Cardiac fibroblast (primary cell): ENCODE measurements around the gene TMEM150C.

Source experiments
- DNase-seq, 2 donors: peaks; one replicate each; pipeline versions ENCODE4 v3.0.0 to v3.0.0-alpha.2; 2010; ENCODE audit warnings: low read depth in 2 of 2
- H3K4me3 ChIP-seq, 2 donors: replicated peaks in 1 of 2; 1 replicate in 1 of 2; 2 replicates in 1 of 2; pipeline ENCODE4 v1.5.1; 2011; ENCODE audit warnings: low read depth in 2 of 2, low read length in 2 of 2, mild to moderate bottlenecking in 2 of 2, moderate library complexity in 1 of 2
- TF ChIP-seq, protein P1 (sequence below): IDR thresholded peaks from one replicate; pipeline ENCODE4 v1.5.1; 2011; ENCODE audit warnings: low read depth, mild to moderate bottlenecking, low read length, inconsistent platforms

TMEM150C gene

DNA sequence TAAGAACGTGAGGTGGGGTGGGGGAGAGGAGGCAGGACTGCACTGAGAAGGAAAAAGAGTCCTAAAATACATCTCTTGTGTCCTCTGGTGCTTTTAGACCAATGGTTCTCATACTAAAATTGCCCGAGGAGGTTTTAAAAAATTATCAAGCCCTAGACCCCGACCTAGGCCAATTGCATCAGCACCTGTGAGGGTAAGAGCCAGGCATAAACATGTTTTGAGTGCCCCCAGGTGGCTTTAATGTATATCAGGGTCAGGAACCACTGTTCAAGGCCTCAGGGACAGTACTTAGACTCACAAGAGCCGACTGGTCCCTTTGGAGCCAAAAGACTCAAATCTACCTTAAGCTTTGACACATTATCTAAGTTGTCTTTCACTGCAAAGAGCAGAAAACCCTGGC is 37.5 kb upstream of the TMEM150C start:
- peak in 1 of 2 donors; percentile 1 for DNase-seq
- no peak overlapping the region for H3K4me3 ChIP-seq
- TF ChIP-seq, protein P1, sequence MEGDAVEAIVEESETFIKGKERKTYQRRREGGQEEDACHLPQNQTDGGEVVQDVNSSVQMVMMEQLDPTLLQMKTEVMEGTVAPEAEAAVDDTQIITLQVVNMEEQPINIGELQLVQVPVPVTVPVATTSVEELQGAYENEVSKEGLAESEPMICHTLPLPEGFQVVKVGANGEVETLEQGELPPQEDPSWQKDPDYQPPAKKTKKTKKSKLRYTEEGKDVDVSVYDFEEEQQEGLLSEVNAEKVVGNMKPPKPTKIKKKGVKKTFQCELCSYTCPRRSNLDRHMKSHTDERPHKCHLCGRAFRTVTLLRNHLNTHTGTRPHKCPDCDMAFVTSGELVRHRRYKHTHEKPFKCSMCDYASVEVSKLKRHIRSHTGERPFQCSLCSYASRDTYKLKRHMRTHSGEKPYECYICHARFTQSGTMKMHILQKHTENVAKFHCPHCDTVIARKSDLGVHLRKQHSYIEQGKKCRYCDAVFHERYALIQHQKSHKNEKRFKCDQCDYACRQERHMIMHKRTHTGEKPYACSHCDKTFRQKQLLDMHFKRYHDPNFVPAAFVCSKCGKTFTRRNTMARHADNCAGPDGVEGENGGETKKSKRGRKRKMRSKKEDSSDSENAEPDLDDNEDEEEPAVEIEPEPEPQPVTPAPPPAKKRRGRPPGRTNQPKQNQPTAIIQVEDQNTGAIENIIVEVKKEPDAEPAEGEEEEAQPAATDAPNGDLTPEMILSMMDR, result no peak

- peak in 1 of 2 donors; percentile 11 for DNase-seq
- H3K4me3 ChIP-seq, result no peak overlapping the region
- TF ChIP-seq, protein P1, result no peak
Observed at GRCh38 chr4:82594456-82594855, 32.7 kb upstream of the TMEM150C start.

DNA sequence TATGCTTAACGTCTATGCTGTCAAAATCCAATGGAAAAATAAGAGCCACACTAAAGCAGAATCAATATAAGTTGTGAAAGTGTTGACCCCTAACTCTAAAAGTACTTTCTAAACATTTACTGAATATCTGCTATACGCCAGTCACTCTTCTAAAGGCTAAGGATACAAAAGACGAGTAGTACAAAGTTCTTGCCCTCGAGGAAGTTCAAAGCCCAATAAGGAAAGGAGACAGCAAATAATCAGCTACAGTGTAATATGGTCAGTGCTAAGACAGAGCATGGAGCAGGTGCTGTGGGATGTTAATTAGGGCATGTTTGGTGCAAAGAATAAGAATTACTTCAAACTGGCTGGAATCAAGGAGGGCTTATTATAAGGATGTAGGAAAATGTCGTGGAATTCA is 31.6 kb upstream of the TMEM150C start:
- TF ChIP-seq, protein P1, result no peak
- no peak overlapping the region for H3K4me3 ChIP-seq
- no peak for DNase-seq

DNA sequence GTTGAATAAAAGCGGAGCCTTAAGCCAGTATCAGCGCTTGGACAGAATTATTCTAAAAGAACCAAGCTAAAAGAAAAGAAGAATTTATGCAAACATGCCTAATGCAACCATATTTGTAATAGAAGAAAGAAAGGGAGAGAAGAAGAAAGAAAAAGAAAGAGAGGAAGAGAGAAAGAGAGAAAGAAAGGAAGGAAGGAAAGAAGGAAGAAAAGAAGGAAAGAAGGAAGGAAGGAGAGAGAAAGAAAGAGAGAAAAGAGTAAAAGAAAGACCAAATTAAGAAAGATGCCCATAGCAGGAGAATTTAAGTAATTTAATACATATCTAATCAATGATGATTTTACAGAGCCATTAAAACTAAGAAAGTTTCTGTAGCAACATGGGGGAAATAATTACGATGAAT is 30.9 kb upstream of the TMEM150C start:
- no peak for DNase-seq
- TF ChIP-seq, protein P1, result no peak
- no peak overlapping the region for H3K4me3 ChIP-seq

GRCh38 chr4:82591592-82591991 is 29.8 kb upstream of the TMEM150C start:
- no peak overlapping the region for H3K4me3 ChIP-seq
- no peak for DNase-seq
- TF ChIP-seq, protein P1, result no peak

- DNase-seq, result no peak
- no peak overlapping the region for H3K4me3 ChIP-seq
- TF ChIP-seq, protein P1, result no peak
Observed at GRCh38 chr4:82589756-82590155, 28.0 kb upstream of the TMEM150C start.

GRCh38 chr4:82588771-82589270 is 27.0 kb upstream of the TMEM150C start:
- no peak overlapping the region for H3K4me3 ChIP-seq
- TF ChIP-seq, protein P1, result no peak
- DNase-seq, result no peak
